ENCODE measurements around the gene CEP250.

DNA sequence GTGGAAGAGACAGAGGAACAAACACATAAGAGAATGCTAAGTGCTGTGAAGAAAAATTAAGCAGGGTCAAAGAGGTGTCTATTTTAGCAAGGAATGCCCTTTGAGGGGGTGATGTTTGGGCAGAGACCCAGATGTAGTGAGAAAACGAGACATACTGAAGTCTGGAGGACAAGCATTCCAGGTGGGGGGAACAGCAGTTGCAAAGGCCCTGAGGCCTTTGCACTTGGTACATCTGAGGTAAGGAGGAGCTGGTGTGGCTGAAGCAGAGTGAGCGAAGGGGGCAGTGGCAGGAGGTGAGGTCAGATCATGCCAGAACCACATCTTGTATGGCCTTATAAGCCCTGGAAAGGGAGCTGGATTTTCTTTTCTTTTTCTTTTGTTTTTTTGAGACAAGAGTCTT is 11.2 kb upstream of the CEP250 start:
- TF ChIP-seq POLR2AphosphoS5 (IDR thresholded peaks at IDR 0.05; ENCODE audit: low read depth, low read length), result no peak
- no peak for TF ChIP-seq SIN3A (IDR thresholded peaks at IDR 0.05; ENCODE audit: borderline replicate concordance, insufficient read depth, low read length)
- TF ChIP-seq, protein P1, sequence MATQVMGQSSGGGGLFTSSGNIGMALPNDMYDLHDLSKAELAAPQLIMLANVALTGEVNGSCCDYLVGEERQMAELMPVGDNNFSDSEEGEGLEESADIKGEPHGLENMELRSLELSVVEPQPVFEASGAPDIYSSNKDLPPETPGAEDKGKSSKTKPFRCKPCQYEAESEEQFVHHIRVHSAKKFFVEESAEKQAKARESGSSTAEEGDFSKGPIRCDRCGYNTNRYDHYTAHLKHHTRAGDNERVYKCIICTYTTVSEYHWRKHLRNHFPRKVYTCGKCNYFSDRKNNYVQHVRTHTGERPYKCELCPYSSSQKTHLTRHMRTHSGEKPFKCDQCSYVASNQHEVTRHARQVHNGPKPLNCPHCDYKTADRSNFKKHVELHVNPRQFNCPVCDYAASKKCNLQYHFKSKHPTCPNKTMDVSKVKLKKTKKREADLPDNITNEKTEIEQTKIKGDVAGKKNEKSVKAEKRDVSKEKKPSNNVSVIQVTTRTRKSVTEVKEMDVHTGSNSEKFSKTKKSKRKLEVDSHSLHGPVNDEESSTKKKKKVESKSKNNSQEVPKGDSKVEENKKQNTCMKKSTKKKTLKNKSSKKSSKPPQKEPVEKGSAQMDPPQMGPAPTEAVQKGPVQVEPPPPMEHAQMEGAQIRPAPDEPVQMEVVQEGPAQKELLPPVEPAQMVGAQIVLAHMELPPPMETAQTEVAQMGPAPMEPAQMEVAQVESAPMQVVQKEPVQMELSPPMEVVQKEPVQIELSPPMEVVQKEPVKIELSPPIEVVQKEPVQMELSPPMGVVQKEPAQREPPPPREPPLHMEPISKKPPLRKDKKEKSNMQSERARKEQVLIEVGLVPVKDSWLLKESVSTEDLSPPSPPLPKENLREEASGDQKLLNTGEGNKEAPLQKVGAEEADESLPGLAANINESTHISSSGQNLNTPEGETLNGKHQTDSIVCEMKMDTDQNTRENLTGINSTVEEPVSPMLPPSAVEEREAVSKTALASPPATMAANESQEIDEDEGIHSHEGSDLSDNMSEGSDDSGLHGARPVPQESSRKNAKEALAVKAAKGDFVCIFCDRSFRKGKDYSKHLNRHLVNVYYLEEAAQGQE (IDR thresholded peaks at IDR 0.05; ENCODE audit: insufficient read depth in 1 of 2, low read depth in 2 of 2, low read length in 2 of 2), result no peak
